NK-92 treated with Interleukin-12 subunit alpha and Interleukin-12 subunit beta, amount 100 ng/mL, for 24 hours (cell line): ENCODE data around the gene IFI6.
"Not testable (repeated sequence)": the region's sequence is repeated elsewhere in the genome, so short reads cannot be mapped to it uniquely, and the experiment has no call there.

Experiments
- DNase-seq: peaks from one replicate; lab custom pipeline; 2025; lab: John Stamatoyannopoulos, UW

Gene IFI6, protein sequence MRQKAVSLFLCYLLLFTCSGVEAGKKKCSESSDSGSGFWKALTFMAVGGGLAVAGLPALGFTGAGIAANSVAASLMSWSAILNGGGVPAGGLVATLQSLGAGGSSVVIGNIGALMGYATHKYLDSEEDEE

GRCh38 chr1:27671964-27672749 is at the start of gene IFI6:
IFI6 (minus strand) TSS chr1:27672192; CDS start chr1:27669314, 2,878 bp downstream.
- DNase-seq, result peak; percentile 66

DNA sequence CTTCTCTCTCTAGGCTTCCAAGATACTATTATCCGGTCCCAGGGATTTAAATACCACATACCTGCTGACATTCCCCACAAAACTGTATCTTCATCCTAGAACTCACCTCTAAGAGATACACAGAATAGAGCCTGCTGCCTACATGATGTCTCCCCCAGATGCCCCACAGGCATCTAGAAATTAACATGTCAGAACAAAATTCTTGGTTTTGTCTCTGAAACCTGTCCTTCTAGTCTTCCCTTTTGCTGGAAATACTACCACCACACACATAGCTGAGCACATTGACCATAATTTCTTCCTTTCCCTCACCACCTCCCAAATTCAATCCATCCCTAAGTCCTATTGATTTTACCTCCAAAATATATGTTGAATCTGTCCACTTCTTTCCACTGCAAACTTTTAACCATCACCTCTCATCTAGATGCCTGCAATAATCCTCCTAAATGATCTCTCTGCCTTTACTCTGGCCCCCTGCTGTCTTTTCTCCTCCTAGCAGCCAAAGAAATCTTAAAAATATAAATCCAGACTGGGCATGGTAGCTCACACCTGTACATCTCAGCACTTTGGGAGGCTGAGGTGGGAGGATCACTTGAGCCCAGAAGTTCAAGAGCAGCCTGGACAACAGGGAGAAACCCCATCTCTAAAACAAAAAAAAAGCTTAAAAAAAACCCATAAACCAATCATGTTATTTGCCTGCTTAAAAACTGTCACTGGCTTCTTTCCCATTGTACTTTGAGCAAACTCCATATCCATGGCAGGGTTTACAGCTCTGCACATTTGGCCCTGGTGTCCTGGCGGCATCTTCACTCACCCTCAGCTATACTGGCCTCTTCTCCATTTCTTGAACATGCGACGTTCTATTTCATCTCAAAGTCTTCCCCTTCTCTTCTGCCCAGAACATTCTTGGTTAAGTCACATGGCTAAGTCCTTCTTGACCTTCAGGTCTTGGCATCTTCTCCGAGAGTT is 47.6 kb upstream of the IFI6 start:
- no peak for DNase-seq

GRCh38 chr1:27716262-27716895 is 44.4 kb upstream of the IFI6 start:
- DNase-seq, result no peak

- no peak for DNase-seq
Observed at GRCh38 chr1:27713869-27714513, 42.0 kb upstream of the IFI6 start.

DNA sequence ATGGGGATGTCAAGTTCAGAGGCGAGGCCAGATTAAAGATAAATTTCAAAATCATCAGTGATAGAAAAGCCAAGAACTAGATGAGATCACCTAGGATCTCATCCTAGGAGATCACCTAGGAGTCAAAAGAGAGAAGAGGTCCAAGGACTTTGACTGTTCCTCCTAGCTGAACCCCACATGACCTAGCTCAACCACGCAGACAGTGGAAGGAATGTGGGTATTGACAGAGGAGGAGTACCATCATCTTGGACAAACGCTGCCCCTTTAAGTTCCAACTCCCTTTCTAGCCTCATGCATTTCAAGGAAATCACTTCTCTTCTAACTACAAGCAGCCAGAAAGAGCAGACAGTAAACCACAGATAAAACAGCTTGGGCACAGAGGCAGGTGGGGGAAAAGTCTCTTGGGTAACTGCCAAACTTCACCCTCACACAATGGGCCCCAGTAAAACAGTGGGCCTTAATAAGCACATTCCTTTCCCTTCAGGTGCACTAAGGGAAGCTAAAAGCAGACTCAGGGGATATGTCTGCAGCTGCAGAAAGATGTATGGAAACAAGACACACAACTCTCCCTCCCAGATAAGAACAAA is 41.2 kb upstream of the IFI6 start:
- no peak for DNase-seq

DNA sequence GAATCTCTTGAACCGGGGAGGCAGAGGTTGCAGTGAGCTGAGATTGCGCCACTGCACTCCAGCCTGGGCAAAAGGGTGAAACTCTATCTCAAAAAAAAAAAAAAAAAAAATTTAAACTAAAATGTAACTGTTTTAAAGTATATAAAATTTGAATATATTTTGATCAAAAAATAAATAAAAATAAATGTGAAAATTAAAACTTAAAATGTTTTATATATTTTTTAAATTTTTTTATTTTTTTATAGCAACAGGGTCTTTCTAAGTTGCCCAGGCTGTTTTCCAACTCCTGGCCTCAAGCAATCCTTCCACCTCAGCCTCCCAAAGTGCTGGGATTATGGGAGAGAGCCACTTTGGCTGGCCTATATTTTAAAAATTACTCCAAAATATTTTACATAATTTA is 38.6 kb upstream of the IFI6 start:
- no peak for DNase-seq

GRCh38 chr1:27705545-27705944 is 33.6 kb upstream of the IFI6 start:
- no peak for DNase-seq

- DNase-seq, result no peak
Observed at GRCh38 chr1:27704958-27705357, 33.0 kb upstream of the IFI6 start.

DNA sequence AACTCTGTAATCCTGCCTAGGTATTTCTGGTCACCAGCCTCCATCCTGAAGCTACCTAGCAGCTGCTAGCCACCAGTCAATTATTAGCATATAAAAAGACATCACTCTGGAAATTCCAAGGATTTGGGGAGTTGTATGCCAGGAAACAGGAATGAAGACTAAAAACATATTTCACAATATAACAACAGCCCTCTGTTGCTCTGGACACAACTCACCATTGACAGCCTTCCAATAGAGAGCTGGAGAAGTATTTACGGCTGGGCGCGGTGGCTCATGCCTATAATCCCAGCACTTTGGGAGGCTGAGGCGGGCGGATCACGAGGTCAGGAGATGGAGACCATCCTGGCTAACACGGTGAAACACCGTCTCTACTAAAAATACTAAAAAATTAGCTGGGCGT is 24.8 kb upstream of the IFI6 start:
- not testable (repeated sequence) for DNase-seq

- no peak for DNase-seq
Observed at GRCh38 chr1:27690183-27690582, 18.2 kb upstream of the IFI6 start.

DNA sequence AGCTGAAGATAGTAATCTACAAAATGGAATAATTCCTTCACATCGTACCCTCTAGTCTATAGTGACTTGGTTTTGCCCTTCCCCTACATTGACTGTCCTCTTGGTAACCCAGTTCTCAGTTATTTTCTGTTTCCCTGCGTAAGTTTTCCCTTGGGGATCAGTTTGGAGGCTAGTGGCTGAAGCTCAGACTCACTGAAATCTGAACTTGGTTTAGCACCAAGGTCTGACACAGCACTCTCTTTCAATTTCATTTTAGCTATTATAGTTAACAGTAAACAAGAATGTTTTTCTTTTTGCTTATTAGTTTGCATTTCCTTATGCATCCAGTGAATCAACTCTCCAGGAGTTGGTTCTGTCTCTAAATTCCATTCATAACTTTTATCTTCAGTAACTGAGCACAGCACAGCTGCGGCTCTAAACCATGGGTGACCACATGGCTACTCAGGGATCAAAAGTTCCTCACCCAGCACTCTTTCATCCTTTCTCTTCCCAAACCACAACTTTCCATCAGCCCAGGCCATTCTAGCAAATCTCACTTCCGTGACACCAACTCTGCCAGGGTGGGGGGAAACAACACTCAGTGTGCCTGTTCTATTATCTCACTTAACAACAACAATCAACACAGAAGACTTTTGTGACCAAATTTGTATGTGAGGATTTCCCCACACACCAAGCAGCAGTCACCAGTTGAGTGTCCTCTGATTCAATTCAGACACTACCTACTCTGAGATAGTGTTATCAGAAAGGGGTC is 17.6 kb upstream of the IFI6 start:
- no peak for DNase-seq

DNA sequence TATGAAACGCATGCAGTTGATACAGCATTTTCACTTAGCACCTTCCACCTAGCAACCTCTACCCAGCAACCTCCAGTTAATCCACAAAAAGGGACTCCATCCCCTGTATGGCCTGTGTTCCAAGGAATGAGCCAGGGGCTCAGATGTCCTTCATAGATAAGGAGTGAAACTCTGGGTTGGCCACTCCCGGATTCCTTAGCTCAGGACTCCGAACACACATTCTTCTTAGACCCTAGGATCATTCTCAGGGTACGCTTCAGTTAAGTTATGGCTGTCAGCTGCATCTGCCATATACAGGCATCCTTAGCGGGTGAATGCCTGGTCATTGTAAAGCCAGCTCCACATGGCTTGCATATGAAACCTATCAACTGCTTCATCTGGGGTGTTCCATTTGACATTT is 15.9 kb upstream of the IFI6 start:
- no peak for DNase-seq

- no peak for DNase-seq
Observed at GRCh38 chr1:27686223-27686990, 14.4 kb upstream of the IFI6 start.

DNA sequence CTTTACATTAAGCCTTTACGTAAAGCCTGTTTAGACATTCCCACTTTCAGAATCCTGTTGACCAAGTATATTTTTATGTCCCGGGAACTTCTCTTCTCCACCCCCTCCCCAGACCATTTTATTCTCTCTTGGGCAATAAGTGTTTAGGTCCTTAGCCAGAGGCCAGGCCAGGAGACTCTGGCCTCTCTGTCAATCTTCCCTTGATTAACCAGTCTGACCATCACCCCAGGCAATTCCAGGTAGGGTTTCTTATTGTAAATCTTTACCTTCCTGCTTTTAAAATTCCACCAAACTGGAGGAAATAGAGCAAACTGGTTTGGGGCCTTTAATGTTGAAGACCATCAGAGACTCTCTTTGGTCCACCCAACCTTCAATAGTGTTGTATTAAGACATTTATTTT is 12.2 kb upstream of the IFI6 start:
- DNase-seq, result no peak

GRCh38 chr1:27682351-27682944 is 10.5 kb upstream of the IFI6 start:
- DNase-seq, result no peak

DNA sequence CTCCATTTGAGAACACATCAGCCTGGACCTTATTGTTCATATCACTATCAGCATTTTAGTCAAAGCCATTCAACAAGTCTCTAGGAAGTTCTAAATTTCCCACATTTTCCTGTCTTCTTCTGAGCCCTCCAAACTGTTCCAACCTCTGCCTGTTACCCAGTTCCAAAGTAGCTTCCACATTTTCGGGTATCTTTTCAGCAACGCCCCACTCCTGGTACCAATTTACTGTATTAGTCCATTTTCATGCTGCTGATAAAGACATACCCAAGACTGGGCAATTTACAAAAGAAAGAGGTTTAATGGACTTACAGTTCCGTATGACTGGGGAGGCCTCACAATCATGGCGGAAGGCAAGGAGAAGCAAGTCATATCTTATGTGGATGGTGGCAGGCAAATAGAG is 9.6 kb upstream of the IFI6 start:
- DNase-seq, result not testable (repeated sequence)

- not testable (repeated sequence) for DNase-seq
Observed at GRCh38 chr1:27680225-27680791, 8.3 kb upstream of the IFI6 start.

DNA sequence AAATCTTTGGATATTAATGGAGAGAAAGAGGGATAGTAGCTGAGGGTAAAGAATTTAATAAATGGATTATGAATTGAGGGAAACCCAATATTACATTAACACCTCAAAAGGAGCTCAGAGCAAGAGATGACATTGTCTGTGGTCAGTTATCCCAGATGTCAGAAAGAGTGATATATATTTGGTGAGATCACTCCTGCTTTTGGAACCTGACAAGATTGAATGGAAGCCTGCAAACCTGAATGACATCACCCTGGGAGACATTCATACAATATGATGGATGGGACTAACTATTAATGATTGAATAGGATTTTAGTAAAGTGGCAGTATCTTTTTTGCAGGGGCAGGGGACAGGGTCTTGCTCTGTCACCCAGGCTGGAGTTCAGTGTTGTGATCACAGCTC is 6.8 kb upstream of the IFI6 start:
- no peak for DNase-seq

GRCh38 chr1:27676410-27676809 is 4.4 kb upstream of the IFI6 start:
- no peak for DNase-seq
